ENCODE data around the gene LINC00305. TPM values are rescaled to one million over a fixed set of nuclear protein-coding genes. Genes with fewer than 3 reads are reported as not detected.

Gene LINC00305
- total and polyA plus RNA-seq, 2 of the 13 experiments (the other 11 are each of a cell fraction or from before 2014, with no cell fraction given): not detected

DNA sequence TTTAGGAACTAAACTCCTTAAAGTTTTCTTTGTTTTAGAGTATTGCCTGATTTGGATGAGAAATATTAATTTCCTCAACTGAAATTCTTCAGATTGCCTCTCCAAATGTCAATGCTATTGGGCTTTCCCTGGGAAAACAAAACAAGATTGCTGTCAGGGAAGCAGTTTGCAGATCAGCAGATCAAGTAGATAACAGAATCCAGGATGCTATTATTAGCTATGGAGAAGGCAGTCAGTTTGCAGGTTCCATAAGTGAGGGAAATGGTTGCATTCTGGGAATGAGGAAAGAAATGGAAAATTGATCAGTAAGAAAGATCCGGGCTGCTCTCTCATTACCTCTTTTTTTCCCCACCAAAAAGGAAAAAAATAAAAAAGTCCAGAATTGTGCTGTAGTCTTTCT, 11.0 kb downstream of the LINC00305 start:
- FAIRE-seq: no peak
- H3K4me1 ChIP-seq (ENCODE audit: insufficient read depth, low read length): no peaks in the 10 kb centered on the region
- CTCF ChIA-PET (ENCODE audit: low intra/inter-chr PET ratio, low total read pairs): no interaction called here
- no peaks in the 10 kb centered on the region for H3K36me3 ChIP-seq (replicated peaks in 1 of 2; ENCODE audit: control insufficient read depth in 1 of 2, insufficient read depth in 2 of 2, low read length in 2 of 2)
- no peak for DNase-seq (ENCODE audit: low spot score)
- intact Hi-C loops (cut with micrococcal nuclease; ENCODE audit: unreplicated experiment): no loop called here
- H3K27ac ChIP-seq (ENCODE audit: extremely low read length, insufficient read depth, low read length): no peak overlapping the region
- H3K4me2 ChIP-seq (ENCODE audit: low read depth, low read length): no peak overlapping the region
- BruUV-seq (replicated peaks): no TSS peak
- H3K9ac ChIP-seq (ENCODE audit: insufficient read depth, low read depth, low read length): no peak overlapping the region
- WGBS (ENCODE audit: low lambda C conversion rate): 0% methylated on average over 1 of the region's 1 CpG
- no peak for TF ChIP-seq ZNF792 (CRISPR knock-in tag; IDR thresholded peaks at IDR 0.05)
- TF ChIP-seq KDM5B (CRISPR knock-in tag; IDR thresholded peaks at IDR 0.05; ENCODE audit: borderline replicate concordance): no peak
- TF ChIP-seq NR2F2 (IDR thresholded peaks at IDR 0.05; ENCODE audit: borderline replicate concordance, low read depth): no peak
- TF ChIP-seq MED13 (CRISPR knock-in tag; IDR thresholded peaks at IDR 0.05): no peak
- no peak for TF ChIP-seq KMT2A (CRISPR knock-in tag; IDR thresholded peaks at IDR 0.05)
- no peak for TF ChIP-seq ELF4 (CRISPR knock-in tag; IDR thresholded peaks at IDR 0.05; ENCODE audit: borderline replicate concordance)
- no peaks in the 10 kb centered on the region for H3K9me3 ChIP-seq (ENCODE audit: low read length)
- H3K27me3 ChIP-seq (ENCODE audit: control insufficient read depth in 1 of 2, insufficient read depth in 2 of 2, low read length in 2 of 2): no peaks in the 10 kb centered on the region
- no peak for ATAC-seq
- in situ Hi-C loops (cut with HindIII; ENCODE audit: extremely low pct_ligation_motif_present, low pct_unique_long_range_greater_than_20kb): no loop called here
- H2AFZ ChIP-seq (ENCODE audit: low read length): no peak overlapping the region
- no peaks in the 10 kb centered on the region for H3K79me2 ChIP-seq (ENCODE audit: insufficient read depth, low read length)
- H3K4me3 ChIP-seq (replicated peaks in 1 of 3; ENCODE audit: insufficient read depth in 1 of 3, low read depth in 2 of 3, low read length in 3 of 3): no peak overlapping the region
- no peaks in the 10 kb centered on the region for H4K20me1 ChIP-seq (ENCODE audit: insufficient read depth, low read length)
- POLR2A ChIA-PET: no interaction called here

DNA sequence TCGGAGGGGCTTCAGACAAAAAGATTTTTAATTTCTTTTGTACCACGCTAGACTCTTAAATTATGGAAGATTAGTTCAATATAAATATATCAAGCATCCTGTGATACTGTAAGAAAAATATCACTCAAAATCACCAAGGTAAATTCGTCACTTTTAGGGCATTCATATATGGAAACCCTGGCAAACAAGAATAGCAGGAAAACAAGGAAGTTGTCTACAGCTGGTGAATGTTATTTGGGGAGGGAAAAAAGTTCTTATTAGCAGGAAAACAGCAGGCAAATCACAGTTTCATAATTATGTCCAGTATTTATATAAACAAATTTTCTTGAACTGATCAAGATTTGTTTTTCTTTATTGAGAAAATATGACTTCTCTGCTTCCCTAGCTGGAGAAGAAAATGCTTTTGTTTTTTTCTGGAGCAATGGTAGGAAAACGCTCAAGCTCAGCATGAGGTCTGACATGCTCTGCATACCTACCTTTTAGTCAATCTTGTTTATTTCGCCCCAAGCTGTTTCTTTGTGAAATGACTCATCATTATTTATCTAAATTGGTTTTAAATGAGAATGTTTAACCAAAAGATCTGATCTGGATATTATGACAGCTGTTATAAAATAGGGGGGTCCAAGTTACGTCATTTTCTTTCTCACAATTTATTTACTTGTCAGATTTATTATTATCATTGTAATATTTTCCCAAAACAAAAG, 14.7 kb downstream of the LINC00305 start:
- BruUV-seq (replicated peaks): no TSS peak
- ChIA-PET POLR2A (no interaction called here), CTCF (ENCODE audit: low intra/inter-chr PET ratio, low total read pairs) (no interaction called here)
- Histone ChIP-seq H3K9ac (ENCODE audit: insufficient read depth, low read depth, low read length) (no peak overlapping the region), H4K20me1 (ENCODE audit: insufficient read depth, low read length) (no peaks in the 10 kb centered on the region), H3K79me2 (ENCODE audit: insufficient read depth, low read length) (no peaks in the 10 kb centered on the region), H3K27me3 (ENCODE audit: control insufficient read depth in 1 of 2, insufficient read depth in 2 of 2, low read length in 2 of 2) (no peaks in the 10 kb centered on the region), H3K4me3 (replicated peaks in 1 of 3; ENCODE audit: insufficient read depth in 1 of 3, low read depth in 2 of 3, low read length in 3 of 3) (no peak overlapping the region), H3K27ac (ENCODE audit: extremely low read length, insufficient read depth, low read length) (no peak overlapping the region), H3K36me3 (replicated peaks in 1 of 2; ENCODE audit: control insufficient read depth in 1 of 2, insufficient read depth in 2 of 2, low read length in 2 of 2) (no peaks in the 10 kb centered on the region), H2AFZ (ENCODE audit: low read length) (no peak overlapping the region), H3K4me1 (ENCODE audit: insufficient read depth, low read length) (no peaks in the 10 kb centered on the region), H3K9me3 (ENCODE audit: low read length) (no peaks in the 10 kb centered on the region), H3K4me2 (ENCODE audit: low read depth, low read length) (no peak overlapping the region)
- in situ Hi-C loops (cut with HindIII; ENCODE audit: extremely low pct_ligation_motif_present, low pct_unique_long_range_greater_than_20kb): no loop called here
- no peak for DNase-seq (ENCODE audit: low spot score)
- FAIRE-seq: no peak
- 20% methylated on average over 6 of the region's 6 CpGs for WGBS (ENCODE audit: low lambda C conversion rate)
- TF ChIP-seq IRF2 (CRISPR knock-in tag; IDR thresholded peaks at IDR 0.05) (no peak), NFE2L2 (IDR thresholded peaks at IDR 0.05; ENCODE audit: low read length) (peak; percentile 46), MEIS2 (CRISPR knock-in tag; IDR thresholded peaks at IDR 0.05) (no peak), ZFP62 (CRISPR knock-in tag; IDR thresholded peaks at IDR 0.05) (no peak)
- intact Hi-C loops (cut with micrococcal nuclease; ENCODE audit: unreplicated experiment): no loop called here
- no peak for ATAC-seq
